ENCODE data around the gene TMBIM4.
A peak's percentile ranks its signal among the peaks of the same experiment; 100 is the strongest.

Gene TMBIM4

GRCh38 chr12:66191547-66192126 lies 21.8 kb upstream of the TMBIM4 start:
- no peak overlapping the region for H3K4me3 ChIP-seq (replicated peaks; ENCODE audit: low read depth, low read length)
- DNase-seq (ENCODE audit: extremely low read depth, low read depth) = no peak
- TF ChIP-seq CTCF (IDR thresholded peaks at IDR 0.05; ENCODE audit: low read depth, low read length, missing control alignments) = no peak

GRCh38 chr12:66190519-66191370 lies 20.9 kb upstream of the TMBIM4 start:
- DNase-seq (ENCODE audit: extremely low read depth, low read depth) = peak; percentile 31
- no peak for TF ChIP-seq CTCF (IDR thresholded peaks at IDR 0.05; ENCODE audit: low read depth, low read length, missing control alignments)
- H3K4me3 ChIP-seq (replicated peaks; ENCODE audit: low read depth, low read length) = 0 out of 2 replicates have a peak overlapping the region, but pooled peaks have one; percentile 46

GRCh38 chr12:66189889-66190288 lies 20.1 kb upstream of the TMBIM4 start:
- no peak for DNase-seq (ENCODE audit: extremely low read depth, low read depth)
- peak overlapping the region; percentile 46 for H3K4me3 ChIP-seq (replicated peaks; ENCODE audit: low read depth, low read length)
- no peak for TF ChIP-seq CTCF (IDR thresholded peaks at IDR 0.05; ENCODE audit: low read depth, low read length, missing control alignments)

GRCh38 chr12:66189486-66189843 lies 19.7 kb upstream of the TMBIM4 start:
- no peak for TF ChIP-seq CTCF (IDR thresholded peaks at IDR 0.05; ENCODE audit: low read depth, low read length, missing control alignments)
- H3K4me3 ChIP-seq (replicated peaks; ENCODE audit: low read depth, low read length) = peak overlapping the region; percentile 46
- DNase-seq (ENCODE audit: extremely low read depth, low read depth) = no peak

GRCh38 chr12:66188584-66189485 lies 19.0 kb upstream of the TMBIM4 start, which contains the start of gene IRAK3:
Gene IRAK3 (plus strand): TSS chr12:66189214. CDS start chr12:66189300, 86 bp downstream.
- TF ChIP-seq CTCF (IDR thresholded peaks at IDR 0.05; ENCODE audit: low read depth, low read length, missing control alignments) = no peak
- DNase-seq (ENCODE audit: extremely low read depth, low read depth) = no peak
- peak within 1 kb of the TSS; percentile 46 for H3K4me3 ChIP-seq (replicated peaks; ENCODE audit: low read depth, low read length)

GRCh38 chr12:66187821-66188220 lies 18.0 kb upstream of the TMBIM4 start:
- no peak for DNase-seq (ENCODE audit: extremely low read depth, low read depth)
- no peak for TF ChIP-seq CTCF (IDR thresholded peaks at IDR 0.05; ENCODE audit: low read depth, low read length, missing control alignments)
- no peak overlapping the region for H3K4me3 ChIP-seq (replicated peaks; ENCODE audit: low read depth, low read length)

Data from HFF-Myc (cell line).